CD4-positive, alpha-beta T cell treated with Interferon alpha-2 for 1 hour (primary cell): ENCODE measurements around the gene SLC29A2.

ENCODE experiments used
- DNase-seq, 2 donors: peaks; one replicate each; pipeline ENCODE4 v3.0.0-alpha.2; 2020 to 2022

SLC29A2 gene

DNA sequence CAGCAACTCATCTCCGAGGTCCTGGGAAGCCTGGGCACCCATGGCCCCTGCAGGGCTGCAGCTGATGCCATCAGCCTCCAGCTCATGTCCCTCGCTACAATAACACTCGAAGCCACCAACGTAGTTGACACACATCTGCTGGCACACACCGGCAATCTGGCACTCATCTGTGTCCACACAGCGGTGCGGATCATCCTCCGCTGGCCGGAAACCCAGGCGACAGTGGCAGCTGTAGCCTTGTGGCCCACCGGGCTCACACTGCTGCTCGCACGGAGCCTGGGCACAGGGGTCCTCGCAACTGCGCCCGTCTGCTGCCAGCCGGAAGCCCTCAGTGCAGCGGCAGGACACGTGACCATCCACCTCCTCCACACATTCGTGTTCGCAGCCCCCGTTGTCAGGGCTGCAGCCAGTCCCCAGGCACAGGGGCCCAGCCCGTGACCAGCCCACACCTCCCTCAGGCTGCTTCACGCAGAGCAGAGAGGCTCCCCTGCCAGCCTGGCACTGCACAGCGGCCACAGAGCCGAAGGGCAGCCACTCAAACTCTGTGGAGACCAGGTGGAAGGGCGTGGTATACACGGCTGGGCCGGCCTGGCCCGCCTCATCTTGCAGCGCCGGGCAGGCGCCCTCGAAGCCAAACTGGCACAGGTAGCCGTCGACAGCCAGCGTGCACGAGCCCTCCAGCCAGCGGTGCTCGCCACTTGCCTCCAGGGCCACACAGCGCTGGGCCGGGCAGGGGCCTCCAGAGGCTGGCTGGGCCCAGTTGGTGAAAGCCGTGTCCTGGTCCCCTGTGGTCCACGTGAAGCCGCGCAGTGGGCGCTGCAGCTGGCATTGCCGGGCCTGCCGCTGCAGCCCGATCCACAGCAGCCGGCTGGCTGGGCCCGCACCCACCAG lies 55.4 kb downstream of the SLC29A2 start:
- DNase-seq: no peak

DNA sequence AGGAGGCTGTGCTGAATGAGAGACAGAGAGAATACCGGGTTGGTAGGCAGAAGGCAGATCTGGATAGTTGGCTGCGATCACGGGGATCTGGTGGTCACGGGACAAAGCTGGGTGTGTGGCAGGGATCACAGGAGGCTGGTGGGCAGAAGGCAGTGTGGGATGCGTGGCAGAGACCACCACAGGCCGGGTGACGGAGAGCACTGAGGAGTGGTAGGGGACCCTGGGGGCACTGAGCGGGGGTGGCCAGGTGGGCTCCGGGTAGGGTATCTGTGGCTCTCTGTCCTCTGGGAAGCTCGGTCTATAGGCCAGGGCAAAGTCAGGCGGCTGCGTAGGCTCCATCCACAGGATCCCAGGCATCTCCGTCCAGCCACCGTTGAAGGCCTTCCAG lies 56.1 kb downstream of the SLC29A2 start:
- no peak for DNase-seq

DNA sequence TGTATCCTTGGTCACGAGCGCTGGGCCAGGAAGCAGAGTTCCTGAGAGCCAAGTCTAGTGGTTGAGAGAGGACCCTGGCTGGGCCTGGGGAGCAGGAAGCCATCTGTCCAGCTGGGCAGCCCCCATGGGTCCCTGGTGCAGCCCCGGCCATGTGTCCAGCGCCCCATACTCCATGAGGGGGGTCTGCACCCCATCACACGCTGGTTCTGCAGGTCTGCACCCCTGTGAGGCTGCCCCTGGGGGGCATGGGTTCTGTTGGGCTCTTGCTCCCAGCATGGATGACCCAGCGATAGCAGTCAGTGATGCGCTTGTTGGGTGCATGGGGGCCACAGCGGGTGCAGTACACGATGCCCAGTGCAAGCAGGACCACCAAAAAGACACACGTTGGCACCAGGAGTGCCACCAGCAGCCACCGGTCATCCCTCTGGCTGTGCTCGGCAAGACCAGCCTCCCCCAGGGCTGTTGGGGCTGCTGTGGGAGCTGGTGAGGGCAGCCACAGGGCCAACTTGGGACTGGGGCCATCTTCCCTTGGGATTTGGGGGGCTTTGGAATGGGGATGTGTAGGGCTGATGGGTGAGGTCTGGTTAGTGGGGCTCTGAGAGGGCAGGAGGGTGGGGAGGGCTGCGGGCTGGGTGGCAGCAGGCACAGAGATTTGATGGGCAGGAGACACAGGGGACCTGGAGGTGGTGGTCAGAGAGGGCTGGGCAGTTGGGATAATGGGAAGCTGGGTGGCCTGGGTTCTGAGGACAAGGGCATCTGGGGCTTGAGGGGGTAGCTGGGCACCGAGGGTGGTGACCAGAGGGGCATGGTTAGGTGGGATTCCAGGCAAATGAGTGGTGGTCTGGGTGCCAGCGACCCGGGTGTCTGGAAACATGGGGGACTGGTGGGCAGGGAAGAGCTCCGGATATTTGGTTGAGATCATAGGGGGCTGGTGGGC lies 56.7 kb downstream of the SLC29A2 start:
- DNase-seq: no peak

DNA sequence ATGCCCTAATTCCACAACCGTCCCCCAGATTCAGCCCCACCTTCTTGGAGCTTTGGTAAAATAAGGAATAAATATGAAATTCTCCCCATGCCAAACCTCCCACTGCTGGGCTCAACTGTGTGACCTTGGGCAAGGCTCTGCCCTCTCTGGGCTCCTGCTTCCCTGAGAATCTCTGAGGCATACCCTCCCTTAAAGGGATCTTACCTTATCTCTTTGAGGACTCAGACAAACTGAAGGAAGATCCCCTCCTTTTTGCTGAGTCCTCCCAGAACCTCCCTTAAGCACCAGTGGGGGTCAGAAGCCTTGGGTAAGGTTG lies 57.4 kb downstream of the SLC29A2 start:
- no peak for DNase-seq

DNA sequence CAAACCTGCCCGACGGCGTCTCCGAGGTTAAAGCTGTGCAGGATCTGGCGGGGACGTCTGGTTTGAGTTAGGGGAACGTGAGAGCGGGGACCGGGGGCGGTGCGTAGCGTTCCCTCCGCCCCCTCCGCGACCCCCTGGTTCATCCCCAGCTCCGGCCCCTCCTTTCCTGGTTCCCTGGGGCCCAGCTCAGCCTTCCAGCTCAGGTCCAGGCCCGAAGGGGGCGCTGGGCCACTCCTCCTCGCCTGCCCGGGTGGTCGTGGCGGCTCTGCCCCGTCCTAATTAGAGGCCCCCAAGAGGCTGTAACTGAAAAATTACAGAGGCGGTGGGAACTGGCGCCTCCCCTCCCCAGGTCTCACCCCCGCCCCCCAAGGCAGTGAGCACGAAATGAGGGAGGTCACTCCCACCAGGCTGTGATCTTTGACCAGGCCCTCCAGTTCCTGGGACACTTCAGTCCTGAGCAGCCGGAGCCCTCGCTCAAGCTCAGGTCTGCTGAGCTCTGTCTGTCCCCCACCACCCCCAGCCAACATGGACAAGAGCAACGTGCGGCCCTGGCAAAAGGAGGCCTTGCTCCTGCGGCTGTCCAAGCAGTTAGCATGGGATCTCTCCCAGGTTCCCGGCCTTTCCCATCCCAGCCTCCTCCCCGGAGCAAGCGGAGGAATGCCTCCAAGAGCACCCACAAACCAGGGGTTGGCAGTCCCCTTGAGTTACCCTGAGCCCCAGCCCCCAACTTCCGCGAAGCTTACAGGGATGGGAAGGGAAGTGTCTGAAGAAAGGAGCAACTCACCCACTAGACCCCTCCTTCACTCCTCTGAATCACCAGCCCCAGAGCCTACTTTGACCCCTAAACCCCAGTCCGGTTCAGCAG lies 58.0 kb downstream of the SLC29A2 start:
- DNase-seq: no peak

DNA sequence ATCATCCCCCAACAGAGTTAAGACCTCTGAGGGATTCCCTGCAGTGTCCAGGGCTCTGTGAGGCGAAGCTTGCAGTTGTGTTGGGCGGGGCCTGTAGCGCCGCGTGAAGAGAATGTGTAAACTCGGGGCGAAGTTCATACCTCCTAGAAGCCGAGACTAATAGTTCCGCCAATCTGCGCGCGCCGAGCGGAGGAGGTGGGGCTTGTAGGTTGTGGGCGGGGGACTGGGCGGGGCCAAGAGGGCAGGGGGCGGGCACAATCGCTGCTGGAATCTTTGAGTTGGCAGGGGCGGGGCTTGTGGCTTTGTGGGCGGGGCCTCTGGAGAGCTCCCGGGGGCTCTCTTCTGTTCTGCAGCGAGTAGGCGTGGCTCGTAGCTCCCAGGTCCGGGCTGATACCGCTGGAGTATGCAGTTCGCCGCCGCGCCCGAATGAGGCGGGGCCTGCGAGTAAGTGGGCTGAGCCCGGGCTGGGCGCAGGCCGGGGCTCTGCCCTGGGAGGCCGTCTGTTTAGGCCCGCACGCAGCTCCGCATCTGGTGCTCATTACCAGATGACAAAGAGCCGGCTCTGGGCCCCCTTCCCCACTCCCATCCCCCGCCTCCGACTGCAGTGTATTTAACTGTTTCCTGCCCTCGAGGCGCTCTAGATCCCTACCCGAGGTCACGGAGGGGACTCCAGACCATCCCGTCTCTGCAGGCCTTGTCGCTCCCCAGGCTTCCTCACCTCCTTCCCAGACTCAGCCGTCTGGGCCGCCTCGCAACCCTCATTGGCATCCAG lies 58.8 kb downstream of the SLC29A2 start:
- peak; percentile 99 for DNase-seq
